ENCODE measurements around the gene OSBPL7.

Gene OSBPL7

DNA sequence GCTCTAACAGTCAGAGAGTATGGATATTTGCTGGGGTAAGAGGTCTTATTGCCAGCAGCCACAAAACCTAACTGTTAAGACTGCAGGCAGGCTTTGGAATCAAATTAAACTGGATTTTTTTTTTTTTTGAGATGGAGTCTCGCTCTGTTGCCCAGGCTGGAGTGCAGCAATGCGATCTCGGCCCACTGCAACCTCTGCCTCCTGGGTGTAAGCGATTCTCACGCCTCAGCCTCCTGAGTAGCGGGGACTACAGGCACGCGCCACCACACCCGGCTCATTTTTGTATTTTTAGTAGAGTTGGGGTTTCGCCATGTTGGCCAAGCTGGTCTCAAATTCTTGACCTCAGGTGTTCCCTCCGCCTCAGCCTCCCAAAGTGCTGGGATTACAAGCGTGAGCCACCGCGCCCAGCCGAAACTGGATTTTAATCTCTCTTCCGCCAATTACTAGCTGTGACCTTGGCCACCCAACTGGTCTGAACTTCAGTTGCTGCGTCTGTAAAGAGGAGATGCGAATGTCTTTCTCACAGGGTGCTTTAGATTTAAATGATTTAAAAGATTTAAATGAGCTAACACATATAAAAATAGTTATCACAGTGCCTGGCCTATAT is 8.9 kb upstream of the OSBPL7 start:
- DNase-seq (ENCODE audit: low read depth in 2 of 2, low spot score in 1 of 2): no peak

DNA sequence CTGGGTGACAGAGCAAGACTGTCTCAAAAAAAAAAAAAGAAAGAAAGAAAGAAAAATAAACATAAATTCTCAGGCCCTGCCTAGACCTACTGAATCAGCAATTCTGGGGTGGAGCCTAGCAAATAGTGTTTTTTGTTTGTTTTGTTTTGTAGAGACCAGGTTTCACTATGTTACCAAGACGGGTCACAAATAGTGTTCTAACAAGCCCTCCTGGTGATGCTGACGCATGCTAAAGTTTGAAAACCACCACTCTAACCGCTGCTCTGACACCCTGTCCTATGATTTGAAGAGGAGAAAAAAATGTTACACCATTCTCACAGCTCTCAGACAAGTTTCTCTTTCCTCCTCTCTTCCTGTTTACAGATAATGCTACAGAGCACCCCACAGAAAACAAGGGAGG is 8.3 kb upstream of the OSBPL7 start:
- peak in 1 of 2 donors; percentile 33 for DNase-seq (ENCODE audit: low read depth in 2 of 2, low spot score in 1 of 2)

GRCh38 chr17:47823519-47823918 is 1.9 kb upstream of the OSBPL7 start:
- DNase-seq (ENCODE audit: low read depth in 2 of 2, low spot score in 1 of 2): no peak

- DNase-seq (ENCODE audit: low read depth in 2 of 2, low spot score in 1 of 2): no peak
These were observed 1.2 kb upstream of the OSBPL7 start for GRCh38 chr17:47822785-47823184.

- DNase-seq (ENCODE audit: low read depth in 2 of 2, low spot score in 1 of 2): no peak
These were observed 567 bp downstream of the OSBPL7 start for GRCh38 chr17:47821031-47821423.

- no peak for DNase-seq (ENCODE audit: low read depth in 2 of 2, low spot score in 1 of 2)
These were observed 1.4 kb downstream of the OSBPL7 start for GRCh38 chr17:47820033-47820789.

DNA sequence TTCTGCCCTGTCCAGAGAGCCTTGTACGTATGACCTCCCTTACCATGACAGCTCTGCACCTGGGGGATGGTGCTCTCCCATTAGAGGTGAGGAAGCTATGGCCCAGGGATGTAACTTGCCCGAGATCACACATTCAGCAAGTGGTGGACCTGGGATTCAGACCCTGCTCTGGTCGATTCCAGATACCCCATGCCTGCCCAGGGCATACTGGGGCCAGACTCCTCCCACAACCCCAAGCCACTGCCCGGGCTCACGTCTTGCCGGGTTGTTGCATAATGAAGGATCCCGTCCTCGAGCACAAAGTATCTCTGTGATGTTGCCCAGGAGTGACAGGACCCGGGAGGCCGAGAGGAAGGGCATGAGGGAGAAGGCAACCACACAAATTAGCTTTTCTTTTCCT is 2.1 kb downstream of the OSBPL7 start:
- DNase-seq (ENCODE audit: low read depth in 2 of 2, low spot score in 1 of 2): no peak

- DNase-seq (ENCODE audit: low read depth in 2 of 2, low spot score in 1 of 2): no peak
These were observed 3.4 kb downstream of the OSBPL7 start for GRCh38 chr17:47818002-47818695.

DNA sequence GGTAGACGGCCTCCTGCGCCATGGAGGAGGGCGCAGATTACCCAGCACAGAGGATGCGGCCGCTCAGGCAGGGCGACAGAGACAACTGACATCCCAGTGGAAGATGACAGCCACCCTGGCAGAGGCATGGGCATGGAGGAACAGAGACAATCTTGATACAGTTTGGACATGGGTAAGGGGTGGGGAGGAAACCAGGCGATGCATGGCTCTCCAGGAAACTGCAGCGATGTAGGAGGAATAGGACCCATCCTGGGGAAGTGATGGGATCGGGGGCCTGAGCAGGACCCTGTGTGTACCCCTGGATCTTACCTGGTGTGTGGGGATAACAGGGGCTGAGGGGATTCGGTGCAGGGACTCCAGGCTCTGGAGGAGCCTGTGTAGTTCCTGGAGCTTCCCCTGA is 4.6 kb downstream of the OSBPL7 start:
- DNase-seq (ENCODE audit: low read depth in 2 of 2, low spot score in 1 of 2): no peak

DNA sequence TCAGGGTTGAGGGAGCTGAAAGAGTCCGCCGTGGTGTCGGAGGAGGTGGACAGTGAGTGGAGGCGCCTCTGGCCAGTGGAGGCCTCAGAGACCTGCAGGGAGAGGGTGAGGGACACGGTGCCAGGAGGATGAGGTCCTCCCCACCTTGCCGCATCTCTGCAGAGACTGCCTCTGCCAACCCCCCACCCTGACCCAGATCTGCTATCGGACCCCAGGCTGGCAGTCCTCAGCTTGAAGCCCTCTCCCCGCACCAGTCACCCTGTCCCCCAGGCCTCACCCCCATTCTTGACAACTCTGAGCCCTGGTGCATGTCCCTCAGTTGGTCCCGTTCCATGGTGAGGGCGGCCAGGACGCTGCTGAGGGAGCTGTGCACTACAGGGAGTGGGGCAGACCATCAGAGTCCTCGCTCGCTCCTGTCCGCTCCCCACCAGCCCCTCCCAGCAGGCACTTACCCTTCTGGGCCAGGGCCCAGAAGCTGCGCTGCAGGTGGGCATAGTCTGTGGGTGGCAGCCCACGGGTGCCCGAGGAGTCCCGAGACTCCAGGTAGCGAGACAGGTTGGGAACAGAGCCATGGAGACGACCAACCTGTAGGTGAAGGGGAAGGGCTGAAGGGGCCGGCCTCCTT is 5.4 kb downstream of the OSBPL7 start:
- no peak for DNase-seq (ENCODE audit: low read depth in 2 of 2, low spot score in 1 of 2)

DNA sequence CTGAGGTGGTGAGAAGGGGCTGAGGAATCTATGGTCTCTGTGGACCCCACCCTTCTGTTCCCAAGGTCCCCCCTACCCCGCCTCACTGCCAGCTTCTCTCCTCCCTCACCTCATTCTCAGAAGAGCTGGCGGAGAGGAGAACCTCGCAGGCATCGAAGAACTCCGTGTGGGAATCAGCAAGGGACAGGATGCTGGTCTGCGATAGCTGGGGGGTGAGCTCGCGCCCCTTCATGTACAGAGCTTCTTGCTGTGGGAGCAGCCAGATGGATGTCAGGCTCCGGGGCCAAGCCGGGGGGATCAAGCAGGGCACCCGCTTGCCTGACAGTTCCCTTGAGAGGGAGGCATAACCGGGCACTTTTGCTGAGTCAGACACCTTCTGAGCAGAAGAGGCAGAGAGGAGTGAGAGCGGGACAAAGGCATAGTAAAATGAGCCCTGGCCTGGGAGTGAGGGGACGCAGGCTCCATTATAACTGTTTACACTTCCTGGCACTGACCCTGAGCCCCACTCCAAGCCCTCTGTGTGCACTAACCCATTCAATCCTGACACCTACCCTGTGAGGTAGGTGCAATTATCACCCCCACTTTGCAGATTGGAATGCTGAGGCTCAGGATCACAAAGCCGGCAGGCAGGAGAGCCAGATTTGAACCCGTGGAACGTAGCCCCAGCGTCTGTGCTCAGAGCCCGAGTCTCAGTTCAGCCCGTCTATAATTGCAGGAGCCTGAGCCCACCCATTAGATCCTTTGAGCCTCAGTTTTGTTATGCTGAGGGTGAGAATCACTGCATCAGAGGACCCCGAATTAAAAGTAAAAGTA is 6.3 kb downstream of the OSBPL7 start:
- DNase-seq (ENCODE audit: low read depth in 2 of 2, low spot score in 1 of 2): no peak

DNA sequence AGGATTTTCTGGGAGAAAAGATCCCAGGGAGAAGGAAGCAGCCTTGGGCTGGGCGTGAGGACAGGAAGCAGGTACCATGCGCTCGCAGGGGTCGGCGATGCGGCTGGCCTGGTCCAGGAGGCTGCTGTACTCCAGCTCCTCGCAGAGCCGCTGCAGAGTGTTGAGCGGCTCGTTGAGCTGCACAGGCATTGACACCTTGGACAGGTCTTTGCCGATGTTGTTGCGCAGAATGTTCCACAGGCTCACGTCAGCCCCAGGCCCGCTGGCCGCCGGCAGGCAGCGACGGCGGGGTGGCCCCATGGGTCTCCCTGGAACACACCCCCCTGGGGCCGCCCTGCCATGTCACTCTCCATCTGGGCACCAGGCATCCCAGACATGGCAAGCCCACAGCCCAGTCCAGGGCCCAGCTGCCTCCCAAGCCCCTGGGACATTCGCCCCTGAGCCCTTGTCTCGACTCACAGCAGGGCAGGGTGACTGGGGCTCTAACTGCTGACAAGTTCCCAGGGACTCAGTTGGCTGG is 8.0 kb downstream of the OSBPL7 start:
- no peak for DNase-seq (ENCODE audit: low read depth in 2 of 2, low spot score in 1 of 2)

GRCh38 chr17:47813077-47813476 is 8.5 kb downstream of the OSBPL7 start:
- DNase-seq (ENCODE audit: low read depth in 2 of 2, low spot score in 1 of 2): no peak

DNA sequence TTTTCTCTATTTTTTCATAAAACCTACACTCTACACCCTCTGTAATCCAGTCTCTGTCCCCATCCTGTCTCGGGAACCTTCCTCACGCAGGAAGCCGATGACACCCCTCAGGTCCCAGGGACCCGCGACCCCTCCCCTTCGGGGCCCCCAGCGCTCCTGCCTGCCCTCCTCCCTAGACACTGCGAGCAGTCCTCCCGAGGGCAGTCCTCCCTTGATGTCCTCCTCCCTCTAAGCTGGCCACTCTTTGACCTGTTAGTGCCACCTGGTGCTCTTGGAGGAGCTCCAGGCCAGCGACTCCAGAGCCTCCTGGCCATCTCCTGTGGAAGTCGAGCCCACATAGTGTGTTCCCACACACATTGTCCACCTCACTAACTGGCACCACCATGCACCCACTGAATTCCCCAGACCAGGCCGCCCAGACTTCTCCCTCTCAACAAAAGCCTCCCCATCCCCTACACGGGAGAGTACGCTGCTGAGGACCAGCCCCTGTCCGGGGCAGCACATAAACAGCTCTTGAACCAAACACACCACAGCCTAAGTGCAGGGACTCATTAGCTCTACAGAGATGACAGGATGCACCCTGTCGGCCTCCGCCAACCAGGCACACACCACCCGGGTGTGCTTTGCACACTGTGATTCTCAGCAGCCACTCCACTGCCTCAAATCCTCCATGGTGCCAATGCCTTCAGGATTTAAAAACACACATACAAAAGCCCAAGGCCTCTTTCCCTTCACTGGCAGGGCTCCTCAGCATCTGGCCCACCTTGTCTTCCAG is 9.3 kb downstream of the OSBPL7 start:
- DNase-seq (ENCODE audit: low read depth in 2 of 2, low spot score in 1 of 2): no peak

- DNase-seq (ENCODE audit: low read depth in 2 of 2, low spot score in 1 of 2): no peak
These were observed 9.9 kb downstream of the OSBPL7 start for GRCh38 chr17:47811709-47812108.

GRCh38 chr17:47810901-47811635 is 10.5 kb downstream of the OSBPL7 start:
- no peak for DNase-seq (ENCODE audit: low read depth in 2 of 2, low spot score in 1 of 2)

DNA sequence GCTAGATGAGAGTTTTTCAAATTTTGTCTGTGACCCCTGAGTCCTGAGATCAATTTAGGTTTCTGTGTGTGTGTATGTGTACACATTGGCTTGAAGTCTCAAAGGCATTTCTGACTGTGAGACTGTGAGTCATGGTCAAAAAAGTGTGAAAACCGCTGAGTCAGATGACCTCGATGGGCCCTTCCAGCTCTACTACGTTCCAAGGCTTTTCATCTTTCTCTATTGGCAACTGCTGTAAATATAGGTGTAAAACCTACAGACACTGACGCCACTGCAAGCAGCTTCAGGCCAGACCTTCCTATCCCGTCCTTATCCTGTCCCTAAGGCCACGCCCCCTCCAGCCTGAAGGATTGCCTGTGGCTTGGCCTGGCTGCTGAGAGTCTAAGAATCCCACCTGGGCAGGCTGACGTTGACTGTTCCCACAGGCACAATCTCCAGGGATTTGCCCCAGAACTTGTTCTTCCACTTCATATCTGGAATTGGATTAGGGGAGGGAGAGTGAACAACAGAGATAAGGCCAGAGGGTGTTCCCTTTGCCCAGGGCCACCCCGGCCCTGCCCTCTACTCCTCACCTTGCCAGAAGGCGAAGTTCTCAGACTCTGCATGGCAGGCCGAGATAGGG is 11.3 kb downstream of the OSBPL7 start:
- DNase-seq (ENCODE audit: low read depth in 2 of 2, low spot score in 1 of 2): no peak

DNA sequence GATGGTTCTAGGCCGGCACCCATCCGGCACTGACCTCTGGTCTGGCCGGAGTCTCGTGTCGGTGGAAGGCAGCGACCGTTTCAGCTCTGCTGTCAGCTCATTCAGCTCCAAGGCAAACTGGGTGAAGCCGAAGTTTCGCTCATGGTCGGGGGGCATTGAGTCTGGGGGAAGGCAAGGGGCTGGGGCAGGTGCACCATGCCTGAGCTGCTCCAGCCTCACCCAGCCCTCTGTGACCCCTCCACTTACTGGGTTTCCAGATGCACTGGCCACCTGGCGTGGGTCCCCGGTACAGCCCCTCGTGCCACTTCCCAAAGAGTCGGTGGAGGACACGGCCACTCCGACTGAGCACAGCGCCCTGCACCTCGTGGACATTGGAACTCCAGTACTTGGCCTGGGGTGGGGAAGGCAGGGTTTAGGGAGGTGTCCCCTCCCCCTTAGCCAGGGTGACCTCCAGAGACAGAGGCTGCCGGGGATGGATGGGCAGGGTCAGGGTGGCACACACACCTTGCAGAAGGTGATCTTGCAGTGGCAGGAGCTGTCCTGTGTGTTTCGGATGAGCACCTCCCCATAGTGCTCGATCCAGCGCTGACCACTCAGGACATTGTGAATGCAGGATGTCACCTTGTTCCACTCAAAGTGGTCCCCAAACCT is 12.6 kb downstream of the OSBPL7 start:
- DNase-seq (ENCODE audit: low read depth in 2 of 2, low spot score in 1 of 2): no peak
